Heart left ventricle (tissue), 13 donors: ENCODE data around the gene SLC7A14.

Source experiments
- CTCF ChIP-seq, 12 donors: fragments of 200-600 bp; sonication (generic) in 4 of 12; IDR thresholded peaks; one replicate each; pipeline versions ENCODE4 v1.5.0 to v1.8.0; 2018 to 2022; ENCODE audit warnings: antibody characterized with exemption in 12 of 12, mild to moderate bottlenecking in 5 of 12
- POLR2A ChIP-seq, 2 donors: fragments of 450-650 bp; IDR thresholded peaks; one replicate each; pipeline ENCODE4 v1.6.1; 2017; ENCODE audit warnings: antibody characterized with exemption in 2 of 2, mild to moderate bottlenecking in 2 of 2, moderate library complexity in 2 of 2
- donor health status: ischemic (EF 13 %, LVEDD 7.1; RV severe dilation, severe dysfunction).
- donor health status: DM: no; HTN: yes; CAD: no.
- donor health status: DM: no; HTN: no; CAD: no.
- donor health status: ischemic (EF 25% LVEDD 6.9; RV normal size, moderate dysfunction).
- donor health status: ischemic (EF 25% LVEDD 5.7; RV mildly dilated, moderate dysfunction).
- donor health status: ischemic (EF 35%, LVEDD 5.7; RV mildly dilated, moderate dysfunction).
- donor health status: nonischemic (EF 11% LVEDD 7.7; RV severe dilation, severe dysfunction).
- donor health status: DM: yes; HTN: yes; CAD: no.
- donor health status: PGD.
- donor health status: ischemic (EF 29% LVEDD 5.4; RV normal size, mild dysfunction).
- donor health status: nonischemic (EF 23%, LVEDD 6.1; RV moderate dilation, normal function).

DNA sequence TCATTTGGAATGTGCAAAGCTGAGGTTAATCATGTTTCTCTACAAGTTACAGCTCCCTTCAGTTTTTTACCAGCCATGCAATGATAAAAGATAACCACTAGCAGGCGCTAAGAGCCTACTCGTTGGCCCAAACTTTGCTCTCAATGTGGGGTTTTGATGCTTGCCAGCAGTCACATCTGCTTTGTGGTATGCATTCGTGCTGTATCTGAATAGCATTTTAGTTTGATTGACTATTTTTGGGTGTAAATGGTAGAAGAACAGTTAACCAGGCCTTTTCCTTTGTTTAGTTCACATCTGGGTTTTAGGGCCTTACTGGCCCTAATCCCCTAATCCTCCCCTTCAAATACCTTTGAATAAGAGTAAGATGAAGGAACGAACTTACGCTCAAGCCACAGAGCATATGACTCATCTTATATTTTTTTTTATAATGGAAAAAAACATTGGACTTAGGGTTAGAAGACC, 171.6 kb downstream of the SLC7A14 start:
- TF ChIP-seq CTCF (IDR thresholded peaks at IDR 0.05) (peak; percentile 80 to 97 (median 94)), POLR2A (IDR thresholded peaks at IDR 0.05) (no peak)
